ENCODE measurements around the gene ADAMTSL2. TPM values are rescaled to one million over a fixed set of nuclear protein-coding genes. Genes with fewer than 3 reads are reported as not detected.
A peak's percentile ranks its signal among the peaks of the same experiment; 100 is the strongest.

ADAMTSL2 gene
- total RNA-seq, 4 donors from 2014 or later = 11.1 to 38.9 (median 26.9) TPM

DNA sequence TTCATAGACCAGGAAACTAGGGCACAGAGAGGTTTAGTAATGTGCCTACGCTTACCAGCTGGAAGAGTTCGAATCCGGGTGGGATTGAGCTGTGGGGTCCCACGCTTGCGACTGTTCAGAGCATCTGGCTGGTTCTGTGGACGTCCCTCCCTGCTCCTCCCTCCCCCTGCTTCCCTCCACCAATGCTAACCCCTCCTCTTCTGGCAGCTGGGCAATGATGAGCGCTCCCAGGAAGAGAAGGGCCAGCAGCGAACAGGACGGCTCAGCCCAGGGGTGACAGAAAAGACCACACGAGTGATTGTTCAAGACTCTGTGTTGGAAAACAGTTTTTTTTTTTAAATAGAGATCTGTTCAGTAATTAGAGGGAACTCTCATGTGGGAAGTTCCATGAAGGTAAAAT lies 67.8 kb downstream of the ADAMTSL2 start:
- 58 to 74% methylated on average over 10 of the region's 10 CpGs for WGBS, 2 donors
- no peak for DNase-seq (ENCODE audit: low spot score in 2 of 2)
- peaks cover 0 to 38% of the 10 kb centered on the region in 2 donors for H3K27me3 ChIP-seq

GRCh38 chr9:133603135-133603927 lies 68.8 kb downstream of the ADAMTSL2 start:
- no peak overlapping the region for H3K27ac ChIP-seq
- no peaks in the 10 kb centered on the region for H3K4me1 ChIP-seq
- DNase-seq (ENCODE audit: low spot score in 2 of 2) = no peak
- 39 to 41% methylated on average over 14 of the region's 14 CpGs for WGBS, 2 donors
- H3K4me3 ChIP-seq = no peak overlapping the region
- H3K36me3 ChIP-seq = no peaks in the 10 kb centered on the region
- H3K9me3 ChIP-seq = peaks cover 0 to 9% (median under 1%) of the 10 kb centered on the region in 4 donors
- TF ChIP-seq POLR2A (IDR thresholded peaks at IDR 0.05) (no peak), EP300 (IDR thresholded peaks at IDR 0.05) (no peak)
- TF ChIP-seq, protein P1, sequence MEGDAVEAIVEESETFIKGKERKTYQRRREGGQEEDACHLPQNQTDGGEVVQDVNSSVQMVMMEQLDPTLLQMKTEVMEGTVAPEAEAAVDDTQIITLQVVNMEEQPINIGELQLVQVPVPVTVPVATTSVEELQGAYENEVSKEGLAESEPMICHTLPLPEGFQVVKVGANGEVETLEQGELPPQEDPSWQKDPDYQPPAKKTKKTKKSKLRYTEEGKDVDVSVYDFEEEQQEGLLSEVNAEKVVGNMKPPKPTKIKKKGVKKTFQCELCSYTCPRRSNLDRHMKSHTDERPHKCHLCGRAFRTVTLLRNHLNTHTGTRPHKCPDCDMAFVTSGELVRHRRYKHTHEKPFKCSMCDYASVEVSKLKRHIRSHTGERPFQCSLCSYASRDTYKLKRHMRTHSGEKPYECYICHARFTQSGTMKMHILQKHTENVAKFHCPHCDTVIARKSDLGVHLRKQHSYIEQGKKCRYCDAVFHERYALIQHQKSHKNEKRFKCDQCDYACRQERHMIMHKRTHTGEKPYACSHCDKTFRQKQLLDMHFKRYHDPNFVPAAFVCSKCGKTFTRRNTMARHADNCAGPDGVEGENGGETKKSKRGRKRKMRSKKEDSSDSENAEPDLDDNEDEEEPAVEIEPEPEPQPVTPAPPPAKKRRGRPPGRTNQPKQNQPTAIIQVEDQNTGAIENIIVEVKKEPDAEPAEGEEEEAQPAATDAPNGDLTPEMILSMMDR (IDR thresholded peaks at IDR 0.05) = no peak
- peaks cover 0 to 49% of the 10 kb centered on the region in 2 donors for H3K27me3 ChIP-seq

More for the DNA sequence above, 67.8 kb downstream of the ADAMTSL2 start:
- no peaks in the 10 kb centered on the region for H3K4me1 ChIP-seq
- no peaks in the 10 kb centered on the region for H3K36me3 ChIP-seq
- TF ChIP-seq, protein P1 (IDR thresholded peaks at IDR 0.05) = no peak
- no peak for TF ChIP-seq POLR2A (IDR thresholded peaks at IDR 0.05)
- no peak for TF ChIP-seq EP300 (IDR thresholded peaks at IDR 0.05)
- H3K9me3 ChIP-seq = peaks cover 0 to 19% (median 7%) of the 10 kb centered on the region in 4 donors
- no peak overlapping the region for H3K4me3 ChIP-seq
- no peak overlapping the region for H3K27ac ChIP-seq

DNA sequence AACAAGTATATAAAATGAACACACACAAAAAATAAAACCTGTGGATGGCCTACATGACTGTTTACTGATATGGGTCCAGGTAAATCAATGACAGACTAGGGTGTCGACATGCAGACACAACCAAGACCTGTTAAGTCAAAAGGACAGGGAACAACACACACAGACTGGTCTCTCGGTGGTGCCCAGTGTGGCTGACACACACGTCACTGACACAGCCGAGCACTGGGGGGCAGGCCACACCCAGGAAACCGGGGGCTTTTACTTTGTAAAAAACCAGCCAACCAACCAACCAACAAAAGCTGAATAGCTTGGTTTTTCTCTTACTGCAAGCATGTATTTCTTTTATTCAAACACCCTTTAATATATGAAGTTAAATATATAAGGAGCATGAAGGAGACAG lies 69.7 kb downstream of the ADAMTSL2 start:
- Histone ChIP-seq H3K4me1 (peaks cover 0 to 4% (median 0%) of the 10 kb centered on the region in 4 donors), H3K9me3 (peaks cover 0 to under 1% (median 0%) of the 10 kb centered on the region in 4 donors), H3K27ac (no peak overlapping the region), H3K4me3 (no peak overlapping the region), H3K27me3 (peaks cover 0 to 55% of the 10 kb centered on the region in 2 donors), H3K36me3 (no peaks in the 10 kb centered on the region)
- DNase-seq (ENCODE audit: low spot score in 2 of 2) = no peak
- TF ChIP-seq, protein P1 (IDR thresholded peaks at IDR 0.05) = peak in 1 of 5 experiments; percentile 9
- TF ChIP-seq POLR2A (IDR thresholded peaks at IDR 0.05) = no peak
- 28 to 32% methylated on average over 5 of the region's 5 CpGs for WGBS, 2 donors

DNA sequence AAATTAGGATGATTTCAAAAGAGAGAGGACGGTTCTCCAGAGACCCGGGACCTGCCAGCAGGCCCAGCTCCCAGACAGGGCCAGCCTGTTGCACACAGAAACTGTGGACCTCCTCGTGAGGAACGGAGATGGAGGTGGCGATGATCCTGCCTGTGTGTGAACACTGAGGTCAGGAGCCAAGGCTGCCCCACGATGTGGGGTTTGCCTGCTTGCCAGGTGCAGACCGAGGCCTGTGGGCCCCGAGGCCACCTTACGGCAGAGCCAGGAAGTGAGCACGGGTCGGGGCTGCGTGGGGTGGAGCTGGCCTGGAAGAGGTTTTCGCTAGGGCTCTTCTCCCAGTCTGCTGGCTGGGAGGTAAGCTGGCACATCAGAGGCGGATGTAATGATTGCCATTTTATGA lies 70.4 kb downstream of the ADAMTSL2 start:
- Histone ChIP-seq H3K27ac (no peak overlapping the region), H3K4me1 (peaks cover 0 to 4% (median 0%) of the 10 kb centered on the region in 4 donors), H3K9me3 (no peaks in the 10 kb centered on the region), H3K4me3 (no peak overlapping the region), H3K36me3 (no peaks in the 10 kb centered on the region), H3K27me3 (peaks cover 0 to 61% of the 10 kb centered on the region in 2 donors)
- WGBS, 2 donors = 54 to 65% methylated on average over 14 of the region's 14 CpGs
- no peak for DNase-seq (ENCODE audit: low spot score in 2 of 2)
- no peak for TF ChIP-seq POLR2A (IDR thresholded peaks at IDR 0.05)
- TF ChIP-seq, protein P1 (IDR thresholded peaks at IDR 0.05) = no peak
- TF ChIP-seq EP300 (IDR thresholded peaks at IDR 0.05) = no peak

DNA sequence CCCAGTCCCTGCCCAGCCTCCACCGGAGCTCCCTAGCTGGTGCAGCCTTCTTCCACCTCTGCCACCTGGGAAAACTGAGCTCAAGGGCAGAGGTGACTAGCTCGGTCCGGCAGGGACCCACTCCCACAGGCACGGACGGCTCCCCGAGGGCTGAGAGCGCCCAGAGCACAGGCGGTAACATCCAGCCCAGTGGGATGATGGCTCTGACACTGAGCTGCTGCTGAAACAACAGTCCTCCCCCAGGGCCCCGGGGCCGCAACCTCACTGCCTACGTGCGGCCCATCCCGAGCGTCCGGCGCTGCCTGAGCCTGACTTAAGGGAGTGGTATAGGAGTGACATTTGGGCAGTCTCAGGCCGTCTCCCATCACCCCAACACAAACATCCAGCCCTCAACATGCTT lies 70.9 kb downstream of the ADAMTSL2 start:
- peaks cover 0 to 67% of the 10 kb centered on the region in 2 donors for H3K27me3 ChIP-seq
- no peaks in the 10 kb centered on the region for H3K9me3 ChIP-seq
- 78 to 85% methylated on average over 15 to 17 of the region's 17 CpGs for WGBS, 2 donors
- no peak for TF ChIP-seq POLR2A (IDR thresholded peaks at IDR 0.05)
- TF ChIP-seq EP300 (IDR thresholded peaks at IDR 0.05) = no peak
- TF ChIP-seq, protein P1 (IDR thresholded peaks at IDR 0.05) = no peak
- DNase-seq (ENCODE audit: low spot score in 2 of 2) = no peak
- H3K27ac ChIP-seq = no peak overlapping the region
- no peaks in the 10 kb centered on the region for H3K36me3 ChIP-seq
- peaks cover 0 to 4% (median 0%) of the 10 kb centered on the region in 4 donors for H3K4me1 ChIP-seq
- no peak overlapping the region for H3K4me3 ChIP-seq

Measured in tibial nerve (tissue), 4 donors.